ENCODE measurements around the gene FAM13A.

Gene FAM13A

GRCh38 chr4:89056953-89057398 lies at the start of gene FAM13A (continued):
- TF ChIP-seq ZBTB10 (tag by site-specific recombination; IDR thresholded peaks at IDR 0.05): no peak
- TF ChIP-seq, protein P1, sequence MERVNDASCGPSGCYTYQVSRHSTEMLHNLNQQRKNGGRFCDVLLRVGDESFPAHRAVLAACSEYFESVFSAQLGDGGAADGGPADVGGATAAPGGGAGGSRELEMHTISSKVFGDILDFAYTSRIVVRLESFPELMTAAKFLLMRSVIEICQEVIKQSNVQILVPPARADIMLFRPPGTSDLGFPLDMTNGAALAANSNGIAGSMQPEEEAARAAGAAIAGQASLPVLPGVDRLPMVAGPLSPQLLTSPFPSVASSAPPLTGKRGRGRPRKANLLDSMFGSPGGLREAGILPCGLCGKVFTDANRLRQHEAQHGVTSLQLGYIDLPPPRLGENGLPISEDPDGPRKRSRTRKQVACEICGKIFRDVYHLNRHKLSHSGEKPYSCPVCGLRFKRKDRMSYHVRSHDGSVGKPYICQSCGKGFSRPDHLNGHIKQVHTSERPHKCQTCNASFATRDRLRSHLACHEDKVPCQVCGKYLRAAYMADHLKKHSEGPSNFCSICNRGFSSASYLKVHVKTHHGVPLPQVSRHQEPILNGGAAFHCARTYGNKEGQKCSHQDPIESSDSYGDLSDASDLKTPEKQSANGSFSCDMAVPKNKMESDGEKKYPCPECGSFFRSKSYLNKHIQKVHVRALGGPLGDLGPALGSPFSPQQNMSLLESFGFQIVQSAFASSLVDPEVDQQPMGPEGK (tag by site-specific recombination; IDR thresholded peaks at IDR 0.05): 0 out of 2 replicates have a peak, but pooled peaks have one; percentile 24
- TF ChIP-seq ZNF426 (tag by site-specific recombination; IDR thresholded peaks at IDR 0.05): no peak
- no peak for TF ChIP-seq ZBTB48 (tag by site-specific recombination; IDR thresholded peaks at IDR 0.05)
- no peak for TF ChIP-seq SALL2 (tag by site-specific recombination; IDR thresholded peaks at IDR 0.05; ENCODE audit: borderline replicate concordance)
- peak; percentile 57; the same call in 1 of the 2 replicates for TF ChIP-seq ZNF501 (tag by site-specific recombination; IDR thresholded peaks at IDR 0.05)
- TF ChIP-seq, protein P2, sequence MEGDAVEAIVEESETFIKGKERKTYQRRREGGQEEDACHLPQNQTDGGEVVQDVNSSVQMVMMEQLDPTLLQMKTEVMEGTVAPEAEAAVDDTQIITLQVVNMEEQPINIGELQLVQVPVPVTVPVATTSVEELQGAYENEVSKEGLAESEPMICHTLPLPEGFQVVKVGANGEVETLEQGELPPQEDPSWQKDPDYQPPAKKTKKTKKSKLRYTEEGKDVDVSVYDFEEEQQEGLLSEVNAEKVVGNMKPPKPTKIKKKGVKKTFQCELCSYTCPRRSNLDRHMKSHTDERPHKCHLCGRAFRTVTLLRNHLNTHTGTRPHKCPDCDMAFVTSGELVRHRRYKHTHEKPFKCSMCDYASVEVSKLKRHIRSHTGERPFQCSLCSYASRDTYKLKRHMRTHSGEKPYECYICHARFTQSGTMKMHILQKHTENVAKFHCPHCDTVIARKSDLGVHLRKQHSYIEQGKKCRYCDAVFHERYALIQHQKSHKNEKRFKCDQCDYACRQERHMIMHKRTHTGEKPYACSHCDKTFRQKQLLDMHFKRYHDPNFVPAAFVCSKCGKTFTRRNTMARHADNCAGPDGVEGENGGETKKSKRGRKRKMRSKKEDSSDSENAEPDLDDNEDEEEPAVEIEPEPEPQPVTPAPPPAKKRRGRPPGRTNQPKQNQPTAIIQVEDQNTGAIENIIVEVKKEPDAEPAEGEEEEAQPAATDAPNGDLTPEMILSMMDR (tag by site-specific recombination; IDR thresholded peaks at IDR 0.05): no peak
- TF ChIP-seq ZNF354C (tag by site-specific recombination; IDR thresholded peaks at IDR 0.05; ENCODE audit: borderline replicate concordance, low read depth): no peak
- TF ChIP-seq KLF1 (tag by site-specific recombination; IDR thresholded peaks at IDR 0.05): no peak
- TF ChIP-seq ZXDB (tag by site-specific recombination; IDR thresholded peaks at IDR 0.05): peak; percentile 50; the same call in 1 of the 2 replicates
- TF ChIP-seq ZNF274 (IDR thresholded peaks at IDR 0.05; ENCODE audit: low read length): no peak
- no peak for TF ChIP-seq ZNF274 (tag by site-specific recombination; IDR thresholded peaks at IDR 0.05; ENCODE audit: borderline replicate concordance)
- TF ChIP-seq ZNF248 (tag by site-specific recombination; IDR thresholded peaks at IDR 0.05): no peak
- TF ChIP-seq KLF8 (tag by site-specific recombination; IDR thresholded peaks at IDR 0.05): no peak
- no peak for TF ChIP-seq ZNF837 (tag by site-specific recombination; IDR thresholded peaks at IDR 0.05)
- no peak for TF ChIP-seq ZNF664 (tag by site-specific recombination; IDR thresholded peaks at IDR 0.05)
- no peak for TF ChIP-seq ZNF514 (tag by site-specific recombination; IDR thresholded peaks at IDR 0.05)
- TF ChIP-seq ZNF701 (tag by site-specific recombination; IDR thresholded peaks at IDR 0.05): no peak
- TF ChIP-seq ZNF747 (tag by site-specific recombination; IDR thresholded peaks at IDR 0.05): no peak
- TF ChIP-seq OSR2 (tag by site-specific recombination; IDR thresholded peaks at IDR 0.05): no peak
- no peak for TF ChIP-seq ZNF707 (tag by site-specific recombination; IDR thresholded peaks at IDR 0.05)
- TF ChIP-seq ZNF398 (tag by site-specific recombination; IDR thresholded peaks at IDR 0.05): no peak
- no peak for TF ChIP-seq BCL11A (tag by site-specific recombination; IDR thresholded peaks at IDR 0.05; ENCODE audit: low read depth)
- no peak for TF ChIP-seq SCRT2 (tag by site-specific recombination; IDR thresholded peaks at IDR 0.05)
- TF ChIP-seq ZNF555 (tag by site-specific recombination; conservative IDR thresholded peaks at IDR 0.05): no peak
- no peak for TF ChIP-seq GLI2 (tag by site-specific recombination; IDR thresholded peaks at IDR 0.05; ENCODE audit: borderline replicate concordance, low read depth)
- TF ChIP-seq TCF7L2 (IDR thresholded peaks at IDR 0.05; ENCODE audit: borderline replicate concordance, low read depth, low read length): no peak
- no peak for TF ChIP-seq ZNF133 (tag by site-specific recombination; IDR thresholded peaks at IDR 0.05)
